CD4-positive, alpha-beta T cell (primary cell): ENCODE measurements around the gene ZNF813. TPM values are rescaled to one million over a fixed set of nuclear protein-coding genes. Genes with fewer than 3 reads are reported as not detected.
"Not testable (repeated sequence)": the region's sequence is repeated elsewhere in the genome, so short reads cannot be mapped to it uniquely, and the experiment has no call there.

Experiments used
- ATAC-seq: fragments of 200-7000 bp; cut with Tn5 transposase; one replicate; pipeline ENCODE4 v1.10.0; 2022; ENCODE audit warnings: mild to moderate bottlenecking; ENCODE audit not compliant: poor library complexity
- CTCF ChIA-PET: fragments of 350-600 bp; sonication (Branson Sonifier 250); formaldehyde crosslinking; loops from one replicate; lab custom pipeline; 2021; ENCODE audit warnings: antibody characterized with exemption, inconsistent platforms; lab: Charles Lee
- POLR2A ChIA-PET: fragments of 350-600 bp; sonication (Branson Sonifier 250); formaldehyde crosslinking; loops from one replicate; lab custom pipeline; 2021; ENCODE audit warnings: antibody characterized with exemption, inconsistent platforms; lab: Charles Lee
- DNase-seq, 14 experiments: peaks; one replicate each; pipeline ENCODE4 v3.0.0-alpha.2; 2013 to 2020; ENCODE audit warnings: mixed read lengths in 2 of 14
- H3K27ac ChIP-seq, 2 donors: one replicate each; pipeline versions ENCODE4 v1.5.1 to v1.7.0; 2013; ENCODE audit warnings: low read length in 2 of 2, low read depth in 1 of 2, mild to moderate bottlenecking in 1 of 2
- H3K27me3 ChIP-seq, 2 experiments: 1 replicate in 1 of 2; 2 replicates in 1 of 2; pipeline versions ENCODE4 v1.6.1 to v1.7.0; 2013; ENCODE audit warnings: low read length in 2 of 2, control low read depth in 1 of 2, mild to moderate bottlenecking in 1 of 2, moderate library complexity in 1 of 2; ENCODE audit not compliant: insufficient read depth in 2 of 2, control insufficient read depth in 1 of 2
- H3K36me3 ChIP-seq: one replicate; pipeline ENCODE4 v1.6.1; 2013; ENCODE audit warnings: low read length, control low read depth; ENCODE audit not compliant: insufficient read depth
- H3K4me1 ChIP-seq: one replicate; pipeline ENCODE4 v1.6.1; 2013; ENCODE audit warnings: low read length, control low read depth; ENCODE audit not compliant: insufficient read depth
- H3K4me3 ChIP-seq: one replicate; pipeline ENCODE4 v1.5.1; 2013; ENCODE audit warnings: mild to moderate bottlenecking, low read length, moderate library complexity
- H3K9me3 ChIP-seq, 2 experiments: 1 replicate in 1 of 2; 2 replicates in 1 of 2; pipeline versions ENCODE4 v1.6.1 to v1.7.0; 2013; ENCODE audit warnings: low read length in 2 of 2, mild to moderate bottlenecking in 2 of 2, control low read depth in 1 of 2, moderate library complexity in 1 of 2; ENCODE audit not compliant: control insufficient read depth in 1 of 2, insufficient read depth in 1 of 2
- H3K27ac Mint-ChIP-seq: one replicate; pipeline ENCODE4 v1.8.0; 2020; ENCODE audit warnings: mixed read lengths
- H3K27me3 Mint-ChIP-seq: one replicate; pipeline ENCODE4 v1.8.0; 2021; ENCODE audit warnings: mixed read lengths
- H3K36me3 Mint-ChIP-seq: one replicate; pipeline ENCODE4 v1.8.0; 2021; ENCODE audit warnings: low read depth, mixed read lengths
- H3K4me1 Mint-ChIP-seq: one replicate; pipeline ENCODE4 v1.8.0; 2021; ENCODE audit warnings: low read depth, mixed read lengths
- H3K4me3 Mint-ChIP-seq: one replicate; pipeline ENCODE4 v1.8.0; 2020; ENCODE audit warnings: mild to moderate bottlenecking, mixed read lengths
- H3K9me3 Mint-ChIP-seq: one replicate; pipeline ENCODE4 v1.8.0; 2020; ENCODE audit warnings: mixed read lengths
- CTCF ChIP-seq: fragments of 200-600 bp; IDR thresholded peaks from one replicate; pipeline ENCODE4 v1.8.0; 2022; ENCODE audit warnings: antibody characterized with exemption, mild to moderate bottlenecking
- intact Hi-C, 2 experiments: fragments of 100-400 bp; cut with DNase I in 1 of 2; cut with micrococcal nuclease in 1 of 2; formaldehyde crosslinking; loops; one replicate each; pipeline versions ENCODE4 v1.15.1 to v1.9.0; 2023 to 2025; cut with DNase I, micrococcal nuclease
- total RNA-seq, 174 experiments: library from RNA in 2 of 174; stranded (reverse) in 2 of 174; gene quantifications; one replicate each; pipeline ENCODE4 v1.2.3 and lab custom pipeline; 2021 to 2026

Gene ZNF813
- total RNA-seq, 2 experiments from 2014 or later, result 2.0 to 2.7 TPM

GRCh38 chr19:53511357-53511756, 43.8 kb downstream of the ZNF813 start:
- Histone ChIP-seq H3K27me3 (peaks cover 0 to 4% of the 10 kb centered on the region in 2 experiments), H3K9me3 (peaks cover 0 to 15% of the 10 kb centered on the region in 2 experiments), H3K4me1 (peaks cover 3% of the 10 kb centered on the region), H3K36me3 (no peaks in the 10 kb centered on the region), H3K27ac (no peak overlapping the region), H3K4me3 (no peak overlapping the region)
- H3K27ac Mint-ChIP-seq, result no peak overlapping the region
- no peaks in the 10 kb centered on the region for H3K9me3 Mint-ChIP-seq
- intact Hi-C loops, result loop anchor here (5.0 to 10.0 kb wide), 2 partner anchors 314 to 407 kb away; partner anchors contain the start of gene ZNF160 (in 1 of the 2)
- no peaks in the 10 kb centered on the region for H3K36me3 Mint-ChIP-seq
- H3K27me3 Mint-ChIP-seq, result peaks cover 17% of the 10 kb centered on the region
- no peak for TF ChIP-seq CTCF
- H3K4me3 Mint-ChIP-seq, result no peak overlapping the region
- ATAC-seq, result no peak
- POLR2A ChIA-PET, result no interaction called here
- CTCF ChIA-PET, result interaction anchor here (1.1 to 1.3 kb wide), 2 partner anchors 86 to 87 kb away, joined by 3 read pairs; no protein-coding TSS in a partner anchor
- no peak for DNase-seq
- no peaks in the 10 kb centered on the region for H3K4me1 Mint-ChIP-seq

DNA sequence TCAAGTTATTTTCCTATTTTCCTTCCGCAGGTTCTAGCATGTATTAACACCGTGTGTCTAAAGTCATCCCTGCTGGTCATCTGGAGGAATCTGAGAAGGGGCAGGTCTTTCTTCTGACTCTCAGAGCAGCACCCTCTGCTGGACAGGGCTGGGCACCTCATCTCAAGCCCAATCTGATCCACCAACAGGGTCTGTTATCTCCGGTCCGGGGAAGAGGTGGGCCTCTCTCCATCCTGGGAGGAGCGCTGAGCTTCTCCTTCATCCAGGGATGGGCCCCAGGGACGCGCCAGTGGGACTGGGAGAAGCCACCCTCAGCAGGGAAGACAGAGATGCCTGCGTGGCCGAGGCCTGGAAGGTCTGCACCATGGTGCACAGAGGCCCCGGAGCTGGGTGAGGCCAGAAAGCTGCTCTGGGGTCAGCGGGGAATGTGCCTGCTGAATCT, 44.4 kb downstream of the ZNF813 start:
- Histone ChIP-seq H3K27ac (no peak overlapping the region), H3K4me1 (peaks cover 3% of the 10 kb centered on the region), H3K27me3 (peaks cover 0 to 1% of the 10 kb centered on the region in 2 experiments), H3K36me3 (no peaks in the 10 kb centered on the region), H3K4me3 (no peak overlapping the region), H3K9me3 (peaks cover 0 to 13% of the 10 kb centered on the region in 2 experiments)
- no peaks in the 10 kb centered on the region for H3K4me1 Mint-ChIP-seq
- H3K27ac Mint-ChIP-seq, result no peak overlapping the region
- H3K4me3 Mint-ChIP-seq, result no peak overlapping the region
- H3K9me3 Mint-ChIP-seq, result no peaks in the 10 kb centered on the region
- peak; percentile 68 for TF ChIP-seq CTCF
- intact Hi-C loops, result loop anchor here (1.0 to 10.0 kb wide), 4 partner anchors 87 to 407 kb away; partner anchors contain the start of gene ZNF160 (in 1 of the 2)
- ChIA-PET POLR2A (no interaction called here), CTCF (interaction anchor here (1.1 kb wide), 1 partner anchor 87 kb away, joined by 3 read pairs; no protein-coding TSS in a partner anchor)
- ATAC-seq (peak; percentile 72), DNase-seq (peak; percentile 18 to 75 (median 44))
- H3K36me3 Mint-ChIP-seq, result no peaks in the 10 kb centered on the region
- peaks cover 11% of the 10 kb centered on the region for H3K27me3 Mint-ChIP-seq

- H3K27me3 Mint-ChIP-seq, H3K4me1 ChIP-seq, DNase-seq, POLR2A ChIA-PET, H3K4me3 ChIP-seq, ATAC-seq, H3K36me3 Mint-ChIP-seq, H3K4me1 Mint-ChIP-seq, H3K27ac ChIP-seq, H3K27me3 ChIP-seq, H3K9me3 Mint-ChIP-seq, H3K36me3 ChIP-seq, H3K27ac Mint-ChIP-seq, H3K4me3 Mint-ChIP-seq: not testable (repeated sequence)
- peaks cover 9 to 22% of the 10 kb centered on the region in 2 experiments for H3K9me3 ChIP-seq
- intact Hi-C loops, result loop anchor here in 1 of 2 experiments (5.0 to 10.0 kb wide), 2 partner anchors 48 to 410 kb away; partner anchors contain the start of genes ZNF160 and ZNF813
- CTCF ChIA-PET, result interaction anchor here (0.8 kb wide), 1 partner anchor 90 kb away, joined by 3 read pairs; no protein-coding TSS in a partner anchor
Measured at GRCh38 chr19:53515047-53515446, 47.5 kb downstream of the ZNF813 start.
